Thyroid gland (tissue), 4 donors: Measurements from ENCODE around the gene TREM2. TPM values are rescaled to one million over a fixed set of nuclear protein-coding genes. Genes with fewer than 3 reads are reported as not detected.

Experiments
- DNase-seq, 2 donors: peaks; one replicate each; pipeline ENCODE4 v3.0.0-alpha.2; 2019
- H3K27ac ChIP-seq, 3 donors: fragments of 200-600 bp; sonication (generic); 1 replicate in 2 of 3; 2 replicates in 1 of 3; pipeline ENCODE4 v1.5.1; 2016 to 2019; ENCODE audit warnings: mild to moderate bottlenecking in 1 of 3, moderate library complexity in 1 of 3
- H3K27me3 ChIP-seq: fragments of 200-600 bp; sonication (generic); one replicate; pipeline ENCODE4 v1.5.1; 2019
- H3K36me3 ChIP-seq, 2 donors: fragments of 200-600 bp; sonication (generic); one replicate each; pipeline ENCODE4 v1.5.1; 2016 to 2019
- H3K4me1 ChIP-seq, 2 donors: fragments of 200-600 bp; sonication (generic); one replicate each; pipeline ENCODE4 v1.5.1; 2017 to 2019
- H3K4me3 ChIP-seq, 3 donors: fragments of 200-600 bp; sonication (generic); replicated peaks in 1 of 3; 1 replicate in 2 of 3; 2 replicates in 1 of 3; pipeline ENCODE4 v1.5.1; 2016; ENCODE audit warnings: mild to moderate bottlenecking in 1 of 3
- H3K9me3 ChIP-seq: fragments of 200-600 bp; sonication (generic); one replicate; pipeline ENCODE4 v1.5.1; 2017
- POLR2A ChIP-seq, 2 donors: fragments of 450-650 bp; IDR thresholded peaks; one replicate each; pipeline ENCODE4 v1.6.1; 2017; ENCODE audit warnings: antibody characterized with exemption in 2 of 2, mild to moderate bottlenecking in 2 of 2, moderate library complexity in 1 of 2
- WGBS, 2 donors: methylation state at CpG; one replicate each; pipeline ENCODE4 v1.1.5; 2017; 5-methylcytosine and 5-hydroxymethylcytosine counted together
- intact Hi-C: fragments of 100-400 bp; cut with DNase I; formaldehyde crosslinking; loops from one replicate; pipeline ENCODE4 v1.15.1; 2023
- total RNA-seq, 4 donors: library from RNA; depleted of rRNA; stranded (reverse); fragments of >200 nt; gene quantifications; one replicate each; pipeline ENCODE4 v1.2.3, GENCODE V29; 2016
- TF ChIP-seq, protein P1 (sequence below), 6 experiments: fragments of 200-600 bp in 3 of 6; fragments of 450-650 bp in 3 of 6; sonication (generic) in 3 of 6; IDR thresholded peaks; one replicate each; pipeline ENCODE4 v1.5.1; 2016 to 2019; ENCODE audit warnings: antibody characterized with exemption in 6 of 6, mild to moderate bottlenecking in 2 of 6, inconsistent platforms in 1 of 6, moderate library complexity in 1 of 6

TREM2 gene
- total RNA-seq: 1 to 10 TPM in 3 of 4 donors, not detected in 1; 1.0 to 4.1 (median 1.7) TPM

- TF ChIP-seq POLR2A (IDR thresholded peaks at IDR 0.05): no peak
- TF ChIP-seq, protein P1, sequence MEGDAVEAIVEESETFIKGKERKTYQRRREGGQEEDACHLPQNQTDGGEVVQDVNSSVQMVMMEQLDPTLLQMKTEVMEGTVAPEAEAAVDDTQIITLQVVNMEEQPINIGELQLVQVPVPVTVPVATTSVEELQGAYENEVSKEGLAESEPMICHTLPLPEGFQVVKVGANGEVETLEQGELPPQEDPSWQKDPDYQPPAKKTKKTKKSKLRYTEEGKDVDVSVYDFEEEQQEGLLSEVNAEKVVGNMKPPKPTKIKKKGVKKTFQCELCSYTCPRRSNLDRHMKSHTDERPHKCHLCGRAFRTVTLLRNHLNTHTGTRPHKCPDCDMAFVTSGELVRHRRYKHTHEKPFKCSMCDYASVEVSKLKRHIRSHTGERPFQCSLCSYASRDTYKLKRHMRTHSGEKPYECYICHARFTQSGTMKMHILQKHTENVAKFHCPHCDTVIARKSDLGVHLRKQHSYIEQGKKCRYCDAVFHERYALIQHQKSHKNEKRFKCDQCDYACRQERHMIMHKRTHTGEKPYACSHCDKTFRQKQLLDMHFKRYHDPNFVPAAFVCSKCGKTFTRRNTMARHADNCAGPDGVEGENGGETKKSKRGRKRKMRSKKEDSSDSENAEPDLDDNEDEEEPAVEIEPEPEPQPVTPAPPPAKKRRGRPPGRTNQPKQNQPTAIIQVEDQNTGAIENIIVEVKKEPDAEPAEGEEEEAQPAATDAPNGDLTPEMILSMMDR (IDR thresholded peaks at IDR 0.05): no peak
- DNase-seq: no peak
- Histone ChIP-seq H3K27ac (no peak within 1 kb of the TSS), H3K27me3 (no peaks in the 10 kb centered on the region), H3K4me1 (no peaks in the 10 kb centered on the region), H3K9me3 (no peaks in the 10 kb centered on the region), H3K4me3 (no peak within 1 kb of the TSS), H3K36me3 (no peaks in the 10 kb centered on the region)
- intact Hi-C loops: no loop called here
- WGBS, 2 donors: 78 to 84% methylated on average over 9 to 10 of the region's 10 CpGs
These were observed at the start of gene TREM2 for GRCh38 chr6:41162687-41163418. Gene TREM2 (minus strand): TSS chr6:41163116. CDS start chr6:41163082, 34 bp downstream.

- no peak for DNase-seq
- H3K36me3 ChIP-seq: no peaks in the 10 kb centered on the region
- H3K4me3 ChIP-seq: no peak overlapping the region
- no peaks in the 10 kb centered on the region for H3K27me3 ChIP-seq
- intact Hi-C loops: no loop called here
- no peaks in the 10 kb centered on the region for H3K9me3 ChIP-seq
- H3K4me1 ChIP-seq: no peaks in the 10 kb centered on the region
- 82 to 89% methylated on average over 5 of the region's 5 CpGs for WGBS, 2 donors
- no peak overlapping the region for H3K27ac ChIP-seq
- no peak for TF ChIP-seq POLR2A (IDR thresholded peaks at IDR 0.05)
- TF ChIP-seq, protein P1 (IDR thresholded peaks at IDR 0.05): no peak
These were observed 46.8 kb upstream of the TREM2 start for GRCh38 chr6:41209547-41210320.

- no peak for TF ChIP-seq POLR2A (IDR thresholded peaks at IDR 0.05)
- TF ChIP-seq, protein P1 (IDR thresholded peaks at IDR 0.05): no peak
- no peak for DNase-seq
- intact Hi-C loops: no loop called here
- Histone ChIP-seq H3K4me1 (no peaks in the 10 kb centered on the region), H3K27ac (no peak overlapping the region), H3K27me3 (no peaks in the 10 kb centered on the region), H3K4me3 (no peak overlapping the region), H3K9me3 (no peaks in the 10 kb centered on the region), H3K36me3 (no peaks in the 10 kb centered on the region)
- WGBS, 2 donors: 84 to 88% methylated on average over 7 of the region's 7 CpGs
These were observed 45.7 kb upstream of the TREM2 start for GRCh38 chr6:41208439-41209106.

GRCh38 chr6:41204156-41204555 lies 41.2 kb upstream of the TREM2 start:
- Histone ChIP-seq H3K4me1 (no peaks in the 10 kb centered on the region), H3K27me3 (no peaks in the 10 kb centered on the region), H3K9me3 (no peaks in the 10 kb centered on the region), H3K36me3 (no peaks in the 10 kb centered on the region), H3K27ac (no peak overlapping the region), H3K4me3 (no peak overlapping the region)
- 84 to 91% methylated on average over 1 of the region's 1 CpG for whole genome bisulfite sequencing, 2 donors
- DNase-seq: no peak
- no peak for TF ChIP-seq POLR2A (IDR thresholded peaks at IDR 0.05)
- TF ChIP-seq, protein P1 (IDR thresholded peaks at IDR 0.05): no peak
- intact Hi-C loops: no loop called here
